NOMO-1 (cell line): ENCODE measurements around the gene CDY2B.
"Not testable (repeated sequence)": the region's sequence is repeated elsewhere in the genome, so short reads cannot be mapped to it uniquely, and the experiment has no call there.

ENCODE experiments used
- DNase-seq, 2 experiments: peaks; one replicate each; lab custom pipeline; 2025; ENCODE audit not compliant: unreplicated experiment in 2 of 2; lab: John Stamatoyannopoulos, UW

Gene CDY2B

GRCh38 chrY:17880120-17880519 is at the start of gene CDY2B:
TSS of gene CDY2B (minus strand) at chrY:17880220. CDS start at chrY:17879892, 328 bp downstream.
- not testable (repeated sequence) for DNase-seq

- DNase-seq = not testable (repeated sequence)
These were observed 28.0 kb upstream of the CDY2B start for GRCh38 chrY:17908009-17908408.

DNA sequence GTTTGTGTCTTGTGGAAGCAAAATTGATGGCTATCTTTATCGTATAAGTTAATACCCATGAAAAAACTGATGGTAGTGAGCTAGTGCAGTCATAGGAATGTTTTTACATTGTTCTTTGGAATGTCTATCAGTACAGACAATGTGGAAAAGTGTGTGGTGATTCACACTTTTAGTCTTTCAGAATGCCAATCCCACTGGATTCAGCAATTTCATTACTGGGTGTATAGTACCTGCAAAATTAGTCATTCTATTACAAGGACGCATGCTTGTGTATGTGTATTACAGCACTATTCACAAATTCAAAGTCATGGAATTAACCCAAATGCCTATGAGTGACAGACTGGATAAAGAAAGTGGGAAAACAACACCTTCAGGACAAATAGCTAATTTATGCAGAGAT is 27.3 kb upstream of the CDY2B start:
- DNase-seq = not testable (repeated sequence)

GRCh38 chrY:17881697-17882096 is 1.7 kb upstream of the CDY2B start:
- DNase-seq = not testable (repeated sequence)

DNA sequence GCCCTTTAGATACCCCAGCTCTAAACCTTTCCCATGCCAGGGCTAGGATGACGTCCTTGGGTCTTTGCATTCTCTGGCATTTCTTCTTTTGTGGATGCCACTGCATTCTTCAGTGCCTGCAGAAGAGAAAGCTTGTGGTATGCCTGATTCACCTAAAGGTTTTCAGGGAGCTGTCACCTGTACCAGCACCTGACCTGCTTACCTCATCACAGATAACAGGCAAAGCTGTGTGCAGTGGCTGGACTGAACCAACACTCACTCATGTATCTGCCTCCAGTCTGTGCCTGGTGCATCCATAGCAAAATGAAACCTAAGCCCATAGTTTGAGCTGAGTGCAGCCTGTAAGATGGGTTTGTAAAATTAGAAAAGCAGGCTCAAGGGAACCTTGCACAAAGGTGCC is 3.3 kb downstream of the CDY2B start:
- not testable (repeated sequence) for DNase-seq

DNA sequence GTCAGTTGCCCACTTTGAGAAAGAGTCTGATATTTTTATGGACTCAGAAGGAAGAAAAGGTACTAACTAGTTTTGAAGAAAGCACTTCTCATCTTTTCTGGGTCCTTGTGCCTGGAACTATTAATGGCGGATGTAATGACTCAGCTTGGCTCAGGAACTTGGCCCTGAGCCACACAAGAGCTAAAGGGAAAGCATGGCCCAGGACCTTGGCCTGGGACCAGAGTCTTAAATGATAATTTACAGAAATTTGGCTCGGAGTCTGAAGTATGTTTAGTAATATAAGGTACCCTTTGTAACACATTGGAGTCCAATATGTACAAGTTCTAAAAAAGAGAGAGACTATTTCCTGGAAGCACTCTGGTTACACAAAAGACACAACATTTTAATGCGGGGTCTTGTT is 4.6 kb downstream of the CDY2B start:
- DNase-seq = not testable (repeated sequence)

DNA sequence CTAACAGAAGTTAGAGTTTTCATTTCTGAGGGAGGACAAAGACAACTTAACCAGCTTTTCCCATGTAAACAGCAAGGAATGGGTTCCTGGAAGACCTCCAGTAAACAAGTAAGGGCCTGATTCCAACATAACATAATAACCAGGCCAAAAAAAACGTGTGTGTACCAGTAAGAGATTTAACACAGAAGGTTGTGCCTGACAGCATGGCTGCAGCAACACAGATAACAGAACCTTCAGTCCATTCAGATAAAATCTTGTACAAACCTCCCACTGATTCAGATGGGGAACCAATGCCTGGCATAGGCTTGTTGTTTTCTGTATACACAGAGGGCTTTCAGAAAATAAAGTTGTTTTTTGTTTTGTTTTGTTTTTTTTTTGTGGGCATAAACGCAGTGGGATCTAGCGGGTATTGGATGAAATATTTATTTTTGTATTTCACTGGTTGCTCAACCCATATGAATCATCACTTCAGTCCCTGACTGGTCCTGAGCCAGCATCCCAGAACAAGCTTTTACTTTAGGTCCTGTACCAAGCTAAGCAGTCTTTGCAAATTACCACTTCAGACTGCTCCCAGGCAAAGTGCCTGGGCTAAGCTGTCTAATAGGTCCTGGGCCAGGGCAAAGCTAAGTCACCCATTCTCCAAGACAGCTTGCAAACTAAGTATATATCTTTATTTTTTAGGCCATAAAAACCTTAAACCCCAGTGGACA is 8.7 kb downstream of the CDY2B start:
- DNase-seq = not testable (repeated sequence)

- DNase-seq = not testable (repeated sequence)
These were observed 9.3 kb downstream of the CDY2B start for GRCh38 chrY:17870737-17871136.

GRCh38 chrY:17867850-17868249 is 12.2 kb downstream of the CDY2B start:
- not testable (repeated sequence) for DNase-seq

DNA sequence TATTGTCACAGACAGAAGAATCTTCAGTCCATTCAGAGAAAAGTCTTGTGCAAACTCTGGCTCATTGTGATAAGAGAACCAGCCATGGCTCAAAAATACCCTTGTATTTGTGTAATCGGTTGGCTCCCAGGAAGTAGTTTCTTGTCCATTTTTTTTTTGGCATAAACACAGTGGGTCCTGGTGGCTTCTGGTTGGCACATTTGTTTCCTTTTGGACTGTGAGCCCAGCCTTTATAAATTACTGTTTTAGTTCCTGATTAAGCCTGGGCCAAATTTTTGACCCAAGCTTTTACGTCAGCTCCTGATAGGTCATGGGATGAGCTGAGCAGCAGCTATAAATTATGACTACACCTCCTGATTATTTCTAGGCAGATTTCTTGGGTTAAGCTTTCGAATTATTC is 19.4 kb downstream of the CDY2B start:
- DNase-seq = not testable (repeated sequence)

DNA sequence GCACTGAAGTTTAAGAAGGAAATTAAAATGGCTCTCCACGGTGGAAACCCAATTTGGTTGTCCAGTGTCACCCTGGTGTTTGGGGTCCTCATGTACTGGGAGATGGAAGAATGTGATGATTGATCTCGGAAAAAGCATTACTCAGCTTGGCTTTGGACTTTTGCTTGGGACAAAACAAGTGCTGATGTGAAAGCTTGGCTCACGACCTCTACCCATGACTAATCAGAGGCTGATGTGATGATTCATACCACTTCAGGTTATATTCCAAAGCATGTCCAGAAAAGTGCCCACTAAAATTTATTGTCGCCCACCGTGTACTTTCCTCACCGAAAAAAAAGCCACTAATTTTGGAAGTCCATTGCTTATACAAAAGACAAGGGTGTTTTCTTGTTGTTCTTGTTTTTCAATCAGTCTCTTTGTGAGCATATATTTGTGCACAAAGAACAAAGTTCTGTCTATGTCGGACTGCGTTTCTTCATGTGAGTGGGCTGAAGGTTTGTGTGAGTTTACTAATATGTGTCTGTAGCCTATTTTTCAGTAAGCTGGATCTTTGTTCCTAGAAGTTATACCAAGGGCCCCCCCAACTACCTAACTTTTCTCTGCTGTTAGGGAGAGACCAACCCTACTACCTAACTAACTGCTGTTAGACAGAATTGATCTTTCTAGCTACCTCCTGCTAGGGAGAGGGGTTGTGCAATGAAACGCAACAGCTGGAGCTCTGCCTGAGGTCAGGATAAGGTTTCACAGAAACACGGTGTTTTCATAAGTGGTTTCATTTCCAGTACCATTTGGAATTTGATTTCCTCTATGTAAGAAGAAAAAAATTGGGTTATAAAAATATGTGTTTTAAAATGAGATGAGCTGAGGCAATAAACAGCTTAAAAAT is 22.8 kb downstream of the CDY2B start:
- not testable (repeated sequence) for DNase-seq

DNA sequence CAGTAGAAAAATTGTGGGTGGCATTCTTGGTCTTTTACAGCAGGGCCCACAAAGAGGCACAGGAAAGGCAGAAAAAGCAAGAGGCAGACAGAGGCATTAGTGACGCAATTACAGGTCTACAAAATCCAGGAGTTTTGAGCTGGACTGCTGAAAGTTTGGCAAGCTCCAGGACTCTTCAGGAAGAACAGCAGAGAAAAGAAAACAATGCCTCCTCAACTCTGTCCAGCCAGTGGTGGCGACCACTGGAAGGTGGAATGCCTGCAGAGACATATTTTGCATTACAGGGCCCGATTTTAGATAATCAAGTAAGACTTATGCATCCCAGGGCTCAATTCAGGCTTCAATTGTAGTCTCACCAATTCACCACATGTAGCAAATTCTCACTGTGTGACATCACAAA is 23.5 kb downstream of the CDY2B start:
- not testable (repeated sequence) for DNase-seq

DNA sequence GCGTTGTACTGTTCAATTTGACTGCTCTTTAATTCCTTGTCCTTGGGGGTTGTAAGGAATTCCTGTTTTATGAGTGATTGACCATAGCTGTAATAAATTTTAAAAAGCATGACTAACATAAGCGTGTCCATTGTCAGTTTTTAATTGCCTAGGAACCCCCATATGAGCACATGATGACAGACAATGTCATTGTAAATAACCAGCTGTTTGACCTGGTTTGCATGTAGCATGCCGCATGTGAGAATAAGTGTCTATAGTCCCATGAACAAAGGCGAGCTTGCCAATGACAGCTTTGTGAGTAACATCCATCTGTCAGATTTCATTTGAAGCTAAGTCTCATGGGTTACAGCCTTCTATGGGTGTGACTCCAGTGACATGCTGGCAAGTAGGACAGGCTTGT is 30.9 kb downstream of the CDY2B start:
- DNase-seq = not testable (repeated sequence)

GRCh38 chrY:17832149-17832548 is 47.9 kb downstream of the CDY2B start:
- not testable (repeated sequence) for DNase-seq
